HUDEP-2 (cell line): ENCODE measurements around the gene TRMO.
"Not testable (repeated sequence)": the region's sequence is repeated elsewhere in the genome, so short reads cannot be mapped to it uniquely, and the experiment has no call there.

Experiments used
- DNase-seq, 76 experiments: peaks; one replicate each; lab custom pipeline; 2025; ENCODE audit not compliant: unreplicated experiment in 76 of 76; lab: John Stamatoyannopoulos, UW

Gene TRMO, protein sequence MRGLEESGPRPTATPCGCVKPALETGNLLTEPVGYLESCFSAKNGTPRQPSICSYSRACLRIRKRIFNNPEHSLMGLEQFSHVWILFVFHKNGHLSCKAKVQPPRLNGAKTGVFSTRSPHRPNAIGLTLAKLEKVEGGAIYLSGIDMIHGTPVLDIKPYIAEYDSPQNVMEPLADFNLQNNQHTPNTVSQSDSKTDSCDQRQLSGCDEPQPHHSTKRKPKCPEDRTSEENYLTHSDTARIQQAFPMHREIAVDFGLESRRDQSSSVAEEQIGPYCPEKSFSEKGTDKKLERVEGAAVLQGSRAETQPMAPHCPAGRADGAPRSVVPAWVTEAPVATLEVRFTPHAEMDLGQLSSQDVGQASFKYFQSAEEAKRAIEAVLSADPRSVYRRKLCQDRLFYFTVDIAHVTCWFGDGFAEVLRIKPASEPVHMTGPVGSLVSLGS

DNA sequence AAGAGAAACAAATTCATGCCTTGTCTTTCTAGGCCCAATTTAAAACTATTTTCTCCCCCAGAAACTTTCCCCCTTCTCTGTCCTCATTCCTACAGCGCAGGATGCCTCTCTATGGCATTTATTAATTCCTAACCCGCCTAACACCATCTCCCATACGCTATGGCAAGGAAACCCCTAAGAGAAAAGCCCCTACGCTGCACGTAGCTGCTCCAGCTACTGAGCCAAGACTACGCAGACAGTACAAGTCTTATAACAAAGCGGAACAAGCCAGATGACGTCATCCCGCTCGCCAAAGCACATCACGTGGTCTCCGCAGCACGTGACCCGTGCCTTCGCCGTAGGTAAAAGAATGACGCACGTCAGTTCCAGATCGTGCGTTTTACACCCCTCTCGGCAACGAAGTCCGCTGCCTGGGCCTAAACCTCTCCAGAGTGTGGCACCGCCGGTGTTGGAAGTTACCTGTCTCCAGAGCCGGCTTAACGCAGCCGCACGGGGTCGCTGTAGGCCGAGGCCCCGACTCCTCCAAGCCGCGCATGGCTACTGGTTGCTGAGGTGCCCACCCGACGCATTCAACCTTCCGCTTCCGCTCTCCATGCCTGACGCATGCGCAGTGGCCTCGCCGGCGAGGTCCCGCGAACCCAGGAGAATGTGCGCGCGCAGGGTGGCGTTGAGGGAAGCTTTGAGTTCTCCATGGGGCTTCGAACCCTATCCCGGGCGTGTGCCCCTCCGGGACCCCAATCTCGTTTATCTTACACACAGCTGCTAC lies at the start of gene TRMO:
TSS of gene TRMO (minus strand) at position 542 of the 766 bp plus-strand sequence. CDS start at position 535, 7 bp downstream.
- peak; percentile 54 to 99 (median 94) for DNase-seq

DNA sequence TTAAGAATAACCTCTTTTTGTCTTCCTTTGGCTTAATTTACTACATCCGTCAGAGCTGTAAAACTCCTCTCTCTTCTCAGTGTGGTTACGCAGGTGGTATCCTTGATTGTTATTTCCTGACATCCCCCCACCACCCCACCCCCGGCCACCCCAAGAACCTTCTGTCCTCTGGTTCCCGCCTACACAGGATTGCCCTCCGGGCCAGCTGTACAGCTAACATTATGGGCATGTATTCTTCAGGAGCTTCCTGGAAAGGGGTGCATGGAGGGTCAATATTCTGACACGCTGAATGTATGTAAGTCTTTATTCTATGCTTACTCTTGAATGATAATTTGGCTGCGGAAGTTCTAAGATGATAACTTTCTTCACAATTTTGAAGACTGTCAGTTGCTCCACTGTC lies 47.9 kb upstream of the TRMO start:
- no peak for DNase-seq

DNA sequence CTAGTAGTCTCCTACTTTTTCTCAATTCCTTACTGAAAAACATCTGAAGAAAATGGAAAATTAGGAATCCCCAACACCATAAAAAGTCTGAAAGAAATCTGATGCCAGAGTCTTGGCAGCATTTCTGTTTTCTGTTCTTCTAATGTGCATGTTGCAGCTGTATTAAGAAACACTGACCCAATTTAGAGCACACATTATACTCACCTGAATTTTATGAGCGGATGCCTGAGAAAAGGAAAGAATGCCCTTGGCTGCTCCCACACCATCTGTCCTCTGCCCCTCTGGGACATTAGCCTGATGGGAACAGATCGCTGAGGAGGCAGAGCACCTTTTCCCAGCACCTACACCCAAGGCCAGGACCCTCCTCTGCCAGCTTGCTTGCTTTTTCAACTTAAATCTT lies 46.7 kb upstream of the TRMO start:
- no peak for DNase-seq

DNA sequence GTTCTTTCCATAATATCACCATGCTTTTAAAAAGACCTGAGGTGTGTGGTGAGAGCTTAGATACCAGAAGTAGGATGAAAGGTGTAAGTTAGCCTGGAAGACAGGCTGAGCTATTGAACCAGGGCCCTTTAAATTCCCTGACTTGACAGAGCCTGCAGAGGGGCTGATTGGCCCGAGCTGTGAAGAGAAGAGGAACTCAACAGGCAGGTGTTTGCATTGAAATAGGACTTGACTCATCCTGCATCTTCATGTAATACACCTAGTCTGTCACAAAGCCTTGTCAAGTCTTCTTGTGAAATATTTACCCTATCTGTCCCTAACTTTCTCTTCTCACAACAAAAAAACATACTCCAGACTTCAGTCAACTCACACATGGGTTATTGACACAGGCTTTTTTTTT lies 44.2 kb upstream of the TRMO start:
- DNase-seq = no peak

DNA sequence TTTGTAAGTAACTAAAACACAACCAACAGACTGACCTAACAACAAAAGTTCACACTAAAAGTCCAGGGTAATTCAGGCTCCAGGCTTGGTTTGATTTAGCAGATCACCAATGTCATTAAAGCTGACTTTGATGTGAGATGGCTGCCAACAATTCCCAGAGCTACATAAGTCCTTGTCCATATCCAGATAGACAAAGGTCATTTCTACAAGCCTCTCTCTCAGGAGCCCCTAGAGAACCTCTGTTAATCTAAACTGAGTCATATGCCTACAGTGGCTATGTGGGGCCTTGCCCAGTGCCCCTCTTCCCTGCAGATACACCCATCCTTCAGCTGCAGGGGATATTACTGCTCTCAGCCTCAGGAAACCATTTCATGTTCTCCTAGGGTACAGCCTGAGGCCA lies 42.6 kb upstream of the TRMO start:
- DNase-seq = no peak

DNA sequence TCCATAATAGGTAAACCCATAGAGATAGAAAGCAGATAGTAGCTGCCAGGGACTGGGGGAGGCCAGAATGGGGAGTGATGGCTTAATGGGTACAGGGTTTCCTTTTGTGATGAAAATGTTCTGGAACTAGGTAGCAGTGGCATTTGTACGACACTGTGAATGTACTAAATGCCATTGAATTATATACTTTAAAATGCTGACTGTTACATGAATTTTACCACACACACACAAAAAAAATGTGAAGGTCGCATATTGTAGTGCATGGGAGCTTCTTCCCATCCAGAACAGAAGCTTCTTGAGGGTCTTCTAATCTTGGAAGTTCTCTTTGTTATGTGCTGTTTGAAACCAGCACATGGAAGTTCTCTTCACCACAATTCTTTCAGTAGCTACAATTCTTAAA lies 40.9 kb upstream of the TRMO start:
- DNase-seq = no peak

DNA sequence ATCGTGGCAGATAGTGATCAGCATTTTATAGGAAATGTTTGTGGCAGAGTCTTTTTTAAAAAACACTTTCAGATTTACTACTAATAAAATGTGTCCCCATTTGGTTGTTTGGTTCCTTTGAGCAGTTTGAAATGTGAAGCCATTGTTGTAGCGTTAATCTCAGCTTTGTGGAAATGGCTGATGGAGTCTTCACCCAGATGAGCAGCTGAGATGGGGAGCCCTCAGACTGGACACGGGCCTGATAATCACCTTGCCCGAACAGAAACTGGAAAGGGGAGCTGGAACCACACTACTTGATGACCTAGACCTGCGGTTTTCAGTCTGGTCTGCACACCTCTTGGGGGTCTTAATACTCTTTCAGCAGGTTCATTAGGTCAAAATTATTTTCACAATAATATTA lies 40.3 kb upstream of the TRMO start:
- no peak for DNase-seq

DNA sequence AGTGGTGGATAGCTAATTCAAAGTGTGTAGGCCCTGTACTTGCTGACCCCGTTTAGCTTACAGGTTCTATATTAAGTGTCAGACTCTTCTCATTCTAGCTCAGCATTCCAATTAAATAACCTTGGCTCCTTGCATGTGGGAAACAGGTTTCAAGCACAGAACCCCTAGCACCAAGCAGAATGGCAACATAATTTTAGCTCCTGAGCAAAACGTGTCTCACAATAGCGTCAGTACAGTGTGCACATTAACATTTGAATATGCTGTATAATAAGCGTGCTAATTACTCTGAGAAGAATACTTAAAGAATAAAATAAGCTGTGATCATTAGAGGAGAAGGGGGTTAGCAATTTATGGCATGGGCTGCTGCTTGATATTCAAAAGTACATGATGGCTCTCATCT lies 39.8 kb upstream of the TRMO start:
- DNase-seq = no peak

DNA sequence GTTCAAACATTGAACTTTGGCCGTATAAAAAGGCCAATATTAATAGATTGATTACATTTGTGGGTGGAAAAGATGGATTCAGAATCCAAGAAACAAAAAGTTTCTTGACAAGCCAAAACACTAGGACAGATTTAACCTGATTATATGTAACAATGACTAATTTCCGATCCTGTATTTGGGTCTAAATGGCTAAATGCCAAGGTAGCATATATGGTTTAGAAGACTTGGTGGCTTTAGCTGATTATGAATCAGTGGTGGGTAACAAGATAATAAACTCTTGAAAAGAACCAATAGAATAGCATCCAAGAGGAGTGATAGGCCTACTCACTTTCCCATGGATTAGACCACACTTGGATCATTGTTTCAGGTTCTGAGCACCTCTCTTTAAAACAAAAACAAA lies 39.1 kb upstream of the TRMO start:
- DNase-seq = peak in 21 of 76 experiments; percentile 18 to 68 (median 32)

DNA sequence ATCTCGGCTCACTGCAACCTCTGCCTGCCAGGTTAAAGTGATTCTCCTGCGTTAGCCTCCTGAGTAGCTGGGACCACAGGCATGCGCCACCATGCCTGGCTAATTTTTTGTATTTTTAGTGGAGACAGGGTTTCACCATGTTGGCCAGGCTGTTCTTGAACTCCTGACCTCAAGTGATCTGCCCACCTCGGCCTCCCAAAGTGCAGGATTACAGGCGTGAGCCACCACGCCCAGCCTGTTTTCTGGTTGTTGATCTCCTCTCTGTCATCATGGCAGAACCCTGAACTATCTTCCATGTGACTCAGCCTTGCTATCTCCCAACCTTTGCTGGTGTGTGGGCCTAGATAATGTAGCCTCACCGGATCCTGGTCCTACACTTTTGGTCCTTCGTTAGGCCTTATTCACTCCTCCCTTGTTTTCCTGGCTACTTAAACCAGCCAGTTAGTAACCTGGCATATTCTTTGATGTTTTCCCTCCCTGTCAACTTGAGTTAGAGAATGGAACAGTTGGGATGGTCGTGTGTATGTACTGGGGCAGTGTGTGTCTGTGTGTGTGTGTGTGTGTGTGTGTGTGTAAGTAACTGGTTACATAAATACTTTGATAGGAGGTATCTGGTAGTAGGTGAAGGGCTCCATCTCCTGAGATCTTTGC lies 38.5 kb upstream of the TRMO start:
- peak in 74 of 76 experiments; percentile 28 to 95 (median 82) for DNase-seq

DNA sequence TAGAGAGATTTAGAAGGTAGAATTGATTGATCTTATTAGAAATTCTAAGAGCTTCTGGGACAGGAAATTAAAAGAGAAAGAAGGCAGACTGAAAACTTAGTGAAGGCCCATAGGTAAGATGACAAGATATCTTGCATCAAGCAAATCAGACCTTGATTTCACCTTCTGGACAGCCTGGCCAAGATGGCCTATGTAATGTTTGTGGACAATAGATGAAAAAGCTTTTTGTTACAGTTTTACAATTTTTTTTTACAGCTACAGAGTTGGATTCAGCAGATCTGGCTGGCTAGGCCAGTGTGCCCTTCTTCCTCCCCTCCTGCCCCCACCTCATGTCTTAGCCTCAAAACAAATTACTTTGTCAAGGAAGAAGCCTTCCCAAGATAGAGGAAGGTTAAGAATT lies 37.3 kb upstream of the TRMO start:
- DNase-seq = no peak

DNA sequence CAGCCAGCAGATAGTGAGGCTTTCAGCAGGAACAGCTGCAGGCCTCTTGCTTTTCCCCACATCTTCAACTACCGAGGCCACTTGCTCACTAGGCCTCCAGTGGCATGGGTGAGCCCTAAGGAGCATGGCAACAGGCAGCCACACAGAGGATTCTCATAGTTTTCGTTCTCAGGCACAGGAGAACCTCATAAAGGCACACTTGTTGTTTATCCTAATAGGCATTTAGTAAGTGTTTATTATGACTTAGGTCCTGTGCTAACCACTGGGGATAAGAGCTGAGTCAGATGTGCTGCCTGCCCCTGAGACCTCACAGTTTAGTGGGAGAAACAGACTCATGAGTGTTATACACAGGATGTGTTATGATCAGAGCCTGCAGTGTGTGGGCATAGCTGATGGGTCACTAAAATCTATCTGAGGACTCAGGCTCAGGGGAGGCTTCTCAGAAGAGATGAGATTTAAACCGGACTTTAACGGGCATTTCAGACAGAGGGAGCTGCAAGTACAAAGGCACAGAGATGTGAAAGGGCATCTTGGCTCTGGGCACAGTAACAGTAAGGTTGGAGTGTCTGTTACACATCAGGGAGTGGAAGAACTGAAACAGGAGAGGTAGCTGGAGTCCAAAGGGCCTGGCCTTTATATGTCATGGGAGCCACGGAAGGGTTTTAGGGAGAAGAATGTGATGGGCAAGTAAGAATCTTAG lies 36.7 kb upstream of the TRMO start:
- peak in 4 of 76 experiments; percentile 17 to 29 (median 22) for DNase-seq

DNA sequence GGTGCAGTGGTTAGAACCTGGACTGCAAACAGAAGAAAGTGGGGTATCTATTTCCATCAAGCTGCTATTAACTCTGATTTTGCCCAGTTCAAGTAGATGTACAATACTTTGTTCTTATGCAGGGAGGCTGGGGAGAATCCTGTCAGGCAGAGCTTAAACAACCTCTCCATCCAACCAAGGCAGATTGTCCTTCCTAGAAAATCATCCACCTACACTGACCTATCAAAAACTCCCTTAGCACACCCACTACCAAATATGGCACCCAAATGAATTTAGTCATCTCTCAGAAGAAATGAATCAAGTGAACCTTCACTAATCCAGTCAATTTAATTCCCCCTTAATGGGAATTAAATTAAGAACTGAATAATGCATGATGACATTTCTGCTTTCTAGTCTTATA lies 34.0 kb upstream of the TRMO start:
- no peak for DNase-seq

DNA sequence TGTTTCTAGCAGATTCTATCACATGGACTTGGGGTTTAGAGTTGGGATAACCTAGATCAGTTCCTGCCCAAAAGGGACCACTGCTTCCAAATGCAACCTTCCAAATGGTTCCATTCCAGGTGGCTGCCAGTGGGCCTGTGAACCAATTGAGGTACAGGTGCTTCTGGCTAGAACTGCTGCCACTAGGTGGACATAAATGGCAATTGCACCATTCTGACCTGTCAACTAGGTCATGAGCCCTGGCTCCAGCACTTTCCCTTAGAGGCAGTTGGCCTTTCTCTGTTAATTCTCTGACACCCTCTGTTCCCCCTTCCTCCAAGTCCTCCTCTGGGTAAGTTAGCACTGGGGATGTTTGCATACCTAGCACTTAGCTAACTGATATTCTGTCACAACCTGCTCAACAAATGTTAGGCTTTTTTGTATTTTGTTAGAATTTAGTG lies 32.3 kb upstream of the TRMO start:
- DNase-seq = peak in 72 of 76 experiments; percentile 16 to 81 (median 56)

DNA sequence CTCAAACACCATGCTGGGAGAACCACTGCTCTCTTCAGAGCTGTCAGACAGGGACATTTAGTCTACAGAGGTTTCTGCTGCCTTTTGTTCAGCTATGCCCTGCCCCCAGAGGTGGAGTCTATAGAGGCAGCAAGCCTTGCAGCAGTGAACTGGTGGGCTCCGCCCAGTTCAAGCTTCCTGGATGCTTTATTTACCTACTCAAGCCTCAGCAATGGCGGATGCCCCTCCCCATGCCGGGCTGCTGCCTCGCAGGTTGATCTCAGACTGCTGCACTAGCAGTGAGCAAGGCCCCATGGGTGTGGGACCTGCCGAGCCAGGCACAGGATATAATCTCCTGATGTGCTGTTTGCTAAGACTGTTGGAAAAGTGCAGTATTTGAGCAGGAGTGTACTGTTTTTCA lies 28.6 kb upstream of the TRMO start:
- not testable (repeated sequence) for DNase-seq

DNA sequence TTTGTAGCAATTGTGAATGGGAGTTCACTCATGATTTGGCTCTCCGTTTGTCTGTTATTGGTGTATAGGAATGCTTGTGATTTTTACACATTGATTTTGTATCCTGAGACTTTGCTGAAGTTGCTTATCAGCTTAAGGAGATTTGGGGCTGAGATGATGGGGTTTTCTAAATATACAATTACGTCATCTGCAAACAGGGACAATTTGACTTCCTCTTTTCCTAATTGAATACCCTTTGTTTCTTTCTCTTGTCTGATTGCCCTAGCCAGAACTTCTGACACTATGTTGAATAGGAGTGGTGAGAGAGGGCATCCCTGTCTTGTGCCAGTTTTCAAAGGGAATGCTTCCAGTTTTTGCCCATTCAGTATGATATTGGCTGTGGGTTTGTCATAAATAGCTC lies 24.8 kb upstream of the TRMO start:
- not testable (repeated sequence) for DNase-seq

DNA sequence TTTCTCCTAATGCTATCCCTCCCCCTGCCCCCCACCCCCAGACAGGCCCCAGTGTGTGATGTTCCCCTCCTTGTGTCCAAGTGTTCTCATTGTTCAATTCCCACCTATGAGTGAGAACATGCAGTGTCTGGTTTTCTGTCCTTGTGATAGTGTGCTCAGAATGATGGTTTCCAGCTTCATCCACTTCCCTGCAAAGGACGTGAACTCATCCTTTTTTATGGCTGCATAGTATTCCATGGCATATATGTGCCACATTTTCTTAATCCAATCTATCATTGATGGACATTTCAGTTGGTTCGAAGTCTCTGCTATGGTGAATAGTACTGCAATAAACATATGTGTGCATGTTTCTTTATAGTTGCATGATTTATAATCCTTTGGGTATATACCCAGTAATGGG lies 23.2 kb upstream of the TRMO start:
- DNase-seq = not testable (repeated sequence)

DNA sequence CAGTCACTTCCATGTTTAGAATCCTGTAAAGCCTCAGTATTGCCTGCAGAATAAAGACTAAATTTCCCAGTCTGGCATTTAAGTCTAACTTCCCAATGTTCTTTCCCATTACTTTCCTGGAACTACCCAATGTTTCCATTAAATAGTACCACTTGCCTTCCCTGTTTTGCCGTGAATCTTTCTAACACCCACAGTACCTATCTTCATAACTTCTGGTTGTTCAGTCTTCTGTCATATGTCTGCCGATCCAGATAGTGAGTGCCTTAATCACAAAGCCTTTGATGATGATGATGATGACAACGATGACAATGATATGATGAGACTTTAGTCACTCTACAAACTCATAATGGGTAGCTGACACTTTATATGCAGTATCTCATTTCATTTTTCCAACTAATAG lies 22.3 kb upstream of the TRMO start:
- peak in 4 of 76 experiments; percentile 25 to 50 (median 36) for DNase-seq

DNA sequence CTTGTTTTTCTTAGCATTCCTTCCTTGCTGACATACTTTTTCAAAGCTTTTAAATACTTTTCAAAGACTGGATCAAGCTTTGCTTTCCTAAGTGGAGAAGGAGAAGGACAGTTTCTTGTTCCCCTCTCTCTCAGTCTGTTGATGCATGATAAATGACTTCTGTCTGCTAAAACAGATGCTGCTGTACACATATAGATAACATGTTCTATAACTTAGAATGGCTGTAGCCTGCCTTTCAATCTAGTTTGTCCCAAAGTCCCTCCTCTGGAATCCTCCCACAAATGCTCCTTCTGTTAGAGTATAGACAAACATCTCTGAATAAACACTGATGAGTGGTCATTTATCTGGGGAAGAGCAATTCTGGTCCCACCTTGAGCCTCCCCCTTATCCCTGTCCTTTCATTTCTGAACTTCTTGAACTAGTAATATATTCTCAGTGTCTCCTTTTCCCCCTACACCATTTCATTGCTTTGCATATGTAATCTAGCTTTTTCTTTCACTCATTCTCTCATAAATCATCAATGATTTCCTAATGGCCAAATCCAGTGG lies 21.1 kb upstream of the TRMO start:
- DNase-seq = peak in 53 of 76 experiments; percentile 9 to 92 (median 69)

DNA sequence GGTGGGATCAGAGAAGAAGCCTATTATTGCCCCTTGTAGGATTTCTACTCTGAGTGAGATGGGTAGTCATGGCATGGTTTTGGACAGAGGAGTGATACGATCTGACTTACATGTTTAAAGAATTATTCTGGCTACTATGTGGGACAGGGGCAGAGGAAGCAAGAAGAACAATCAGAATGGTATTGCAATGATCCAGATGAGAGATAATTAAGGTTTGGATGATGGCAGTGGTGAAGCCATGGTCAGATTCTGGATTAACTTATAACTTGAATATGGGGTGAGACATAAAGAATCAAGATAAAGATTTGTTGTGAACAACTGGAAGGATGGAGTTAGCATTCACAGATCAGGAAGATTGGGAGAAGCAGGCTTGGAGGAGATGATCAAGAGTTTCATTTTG lies 19.0 kb upstream of the TRMO start:
- DNase-seq = no peak
